Left lobe of liver (tissue), 2 donors: ENCODE data around the gene KAZALD1. TPM values are rescaled to one million over a fixed set of nuclear protein-coding genes. Genes with fewer than 3 reads are reported as not detected.
"Not testable (repeated sequence)": the region's sequence is repeated elsewhere in the genome, so short reads cannot be mapped to it uniquely, and the experiment has no call there.

ENCODE experiments used
- ATAC-seq: fragments of 200-7000 bp; cut with Tn5 transposase; one replicate; pipeline ENCODE4 v1.9.1; 2020; ENCODE audit warnings: mild to moderate bottlenecking, moderate library complexity
- DNase-seq: peaks from one replicate; pipeline ENCODE4 v3.0.0-alpha.2; 2020; ENCODE audit warnings: low spot score
- total RNA-seq: library from RNA; stranded (reverse); gene quantifications from one replicate; pipeline ENCODE4 v1.2.1, GENCODE V29; 2021
- donor health status: DM: no; HTN: no; CAD: no; lungs with moderate emphysema.
- donor health status: DM: no; HTN: yes; CAD: no.

Gene KAZALD1
- total RNA-seq, 1 donor from 2014 or later, result 0.78 TPM

DNA sequence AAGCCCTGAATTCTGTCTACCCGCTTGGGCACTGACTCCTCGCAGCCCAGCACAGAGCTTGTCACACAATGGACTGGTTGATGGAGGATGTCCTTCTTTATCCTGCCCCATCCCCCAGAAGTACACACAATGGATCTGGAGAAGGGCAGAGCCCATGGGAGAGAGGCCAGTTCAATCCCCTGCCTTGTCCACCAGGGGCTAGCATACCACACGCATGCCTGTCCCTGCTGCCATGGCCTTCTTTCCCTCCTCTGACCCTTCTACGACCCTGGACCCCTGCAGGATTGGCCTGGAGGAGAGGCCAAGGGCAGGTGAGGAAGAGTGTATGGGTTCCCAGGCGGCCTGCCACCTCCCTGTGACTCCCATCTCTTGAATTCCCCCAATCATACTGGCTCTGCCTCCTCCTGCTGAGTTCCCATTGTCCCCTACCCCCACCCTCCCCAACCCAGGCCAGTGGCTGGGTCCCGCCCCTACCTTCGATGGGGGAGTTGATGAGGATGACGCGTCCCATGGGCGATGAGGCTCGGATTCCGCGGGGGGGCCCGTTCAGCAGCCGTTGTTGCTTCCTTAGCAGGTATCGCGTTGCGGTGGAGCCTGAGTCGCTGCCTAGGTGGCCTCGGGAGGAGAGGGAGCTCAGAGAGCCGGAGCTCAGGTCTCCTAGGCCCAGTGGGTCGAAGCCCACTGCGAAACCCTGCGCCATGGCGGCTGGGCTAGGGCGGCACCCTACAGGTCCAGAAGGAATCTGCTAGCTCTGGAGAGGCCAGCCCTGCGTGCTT is 32.1 kb upstream of the KAZALD1 start:
- no peak for ATAC-seq
- no peak for DNase-seq

DNA sequence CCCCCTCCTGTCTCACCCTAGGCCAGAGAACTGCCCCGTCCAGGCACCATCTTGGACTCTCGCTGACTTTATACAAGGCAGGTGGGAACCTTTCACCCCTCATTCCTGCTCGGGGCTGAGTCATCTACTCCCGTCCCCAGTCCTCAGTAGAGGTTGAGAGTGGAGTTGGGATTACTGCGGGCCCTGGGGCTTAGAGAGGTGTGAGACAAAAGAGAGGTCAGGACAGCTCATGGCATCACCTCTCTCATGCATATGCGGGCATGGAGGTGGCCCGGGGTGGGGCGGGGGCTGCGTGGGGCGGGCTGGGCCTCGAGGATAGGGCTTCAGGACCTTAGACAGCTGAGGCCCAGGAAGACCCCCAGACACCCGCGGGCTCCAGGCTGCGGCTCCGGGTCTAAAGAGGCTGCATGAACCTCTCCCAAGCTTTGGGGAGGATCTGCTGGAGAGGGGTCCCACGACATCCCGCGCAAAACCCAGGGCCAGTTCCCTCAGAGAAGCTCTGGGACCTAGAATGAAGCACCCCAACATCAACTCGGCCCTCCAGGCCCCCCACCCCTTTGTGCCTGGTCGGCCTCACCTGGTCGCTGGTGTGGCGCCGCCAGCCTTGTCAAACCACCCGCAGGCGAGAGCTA is 31.2 kb upstream of the KAZALD1 start:
- DNase-seq (no peak), ATAC-seq (no peak)

DNA sequence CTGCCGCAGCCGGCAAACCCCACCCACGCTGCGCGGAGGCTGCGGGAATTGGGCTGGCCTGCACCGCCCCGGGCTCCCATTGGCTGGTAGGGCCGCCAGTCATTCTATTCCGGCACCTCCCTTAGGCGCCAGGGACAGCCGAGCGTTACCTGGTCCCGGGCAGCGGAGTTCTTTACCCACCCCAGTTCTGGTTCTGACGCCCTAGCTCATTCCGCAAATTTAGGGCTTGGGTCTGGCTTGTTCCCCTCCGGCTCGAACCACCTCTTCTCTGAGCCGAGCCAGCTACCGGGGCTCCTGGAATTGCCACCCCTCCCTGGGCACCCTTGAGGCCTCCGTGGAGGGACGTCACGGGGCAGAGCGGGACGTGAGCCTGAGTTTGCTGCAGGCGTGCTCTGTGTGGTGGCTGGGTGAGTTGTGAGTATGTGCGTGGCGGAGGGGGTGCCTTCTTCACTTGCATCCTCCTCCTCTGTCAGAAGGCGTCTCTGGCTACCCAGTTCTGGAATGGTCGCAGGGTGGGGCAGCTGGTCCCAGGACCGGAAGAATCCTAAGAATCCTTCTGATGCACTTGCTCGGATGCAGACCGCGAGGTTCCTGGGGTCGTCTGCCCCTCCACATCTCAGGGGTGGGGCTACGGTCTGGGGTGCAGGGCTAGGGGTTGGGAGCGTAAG is 30.5 kb upstream of the KAZALD1 start, which contains the start of the genes PDZD7 and SFXN3:
Gene PDZD7, minus strand, starts transcription at position 2 of the 668 bp plus-strand sequence. CDS start 910 bp downstream, outside the sequence.
Gene SFXN3, plus strand, starts transcription at position 107 of the 668 bp plus-strand sequence. CDS start 3,461 bp downstream, outside the sequence.
- ATAC-seq (peak; percentile 95), DNase-seq (peak; percentile 98)

DNA sequence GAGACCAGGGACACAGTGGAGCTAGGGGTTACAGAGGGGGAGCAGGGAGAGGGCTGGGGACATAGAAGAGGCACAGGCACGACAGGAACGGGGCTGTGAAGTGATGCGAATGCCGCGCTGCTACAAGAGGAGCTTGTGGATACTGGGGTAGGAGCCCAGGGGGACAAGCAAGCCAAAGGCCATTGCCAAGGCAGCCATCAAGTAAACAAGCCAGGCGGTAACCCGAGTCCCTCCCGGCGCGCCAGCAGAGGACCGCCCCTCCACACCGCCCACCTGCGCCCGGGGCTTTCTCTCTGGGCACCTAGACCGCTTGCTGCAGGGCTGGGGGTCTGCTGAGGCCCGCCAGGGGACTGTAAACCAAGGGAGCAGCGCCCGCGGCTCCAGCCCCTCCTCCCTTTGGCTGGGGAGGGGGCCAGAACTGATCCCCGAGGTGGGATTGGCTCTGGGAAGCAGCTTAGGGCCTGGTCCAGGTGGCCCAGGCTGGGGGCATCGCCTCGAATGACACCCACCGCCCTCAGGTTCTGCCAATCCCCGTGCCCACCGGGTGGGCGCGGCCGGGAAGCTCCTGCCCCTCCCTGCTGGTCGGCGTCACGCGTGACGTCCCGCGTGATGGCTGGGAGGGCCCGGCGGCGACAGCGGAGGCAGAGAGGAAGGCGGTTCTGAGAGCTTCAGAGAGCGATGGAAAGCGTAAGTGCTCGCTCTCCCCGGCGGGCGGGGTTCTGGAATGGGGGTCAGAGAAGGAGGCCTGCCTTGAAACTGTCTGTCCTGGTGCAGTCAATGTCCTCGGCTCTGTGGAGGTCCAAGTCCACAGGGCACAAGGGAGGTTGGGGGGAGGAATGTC is 29.8 kb upstream of the KAZALD1 start:
- DNase-seq, result peak; percentile 69

DNA sequence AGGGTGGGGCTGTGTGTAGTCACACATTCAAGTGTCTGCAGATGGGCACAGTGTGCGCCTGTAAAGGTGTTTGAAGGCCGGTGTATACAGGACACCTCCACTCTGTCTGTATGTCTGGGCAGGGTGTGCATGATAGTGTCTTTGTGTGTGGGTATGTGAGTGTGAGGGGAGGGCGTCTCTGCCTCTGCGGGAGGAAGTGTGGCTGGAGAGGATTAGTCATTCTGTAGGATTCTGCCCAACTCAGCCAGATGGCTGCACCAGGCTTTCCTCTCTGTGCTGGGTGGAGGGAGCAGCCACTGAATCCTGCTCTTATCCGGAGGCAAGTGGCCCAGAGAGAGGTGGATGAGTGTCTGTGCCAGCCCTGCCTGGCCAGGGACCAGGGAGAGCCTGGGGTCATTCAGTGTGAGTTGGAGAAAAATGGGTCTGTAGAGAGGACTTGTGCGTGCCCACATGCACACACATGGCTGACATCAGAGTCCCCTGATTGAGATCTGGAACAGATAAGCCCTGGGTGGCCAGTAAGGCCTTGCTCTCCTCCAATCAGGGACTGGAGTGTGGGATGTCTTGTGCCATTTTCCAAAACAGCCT is 29.1 kb upstream of the KAZALD1 start:
- DNase-seq, result no peak
- peak; percentile 6 for ATAC-seq

More for the DNA sequence above, 29.8 kb upstream of the KAZALD1 start:
- peak; percentile 33 for ATAC-seq

DNA sequence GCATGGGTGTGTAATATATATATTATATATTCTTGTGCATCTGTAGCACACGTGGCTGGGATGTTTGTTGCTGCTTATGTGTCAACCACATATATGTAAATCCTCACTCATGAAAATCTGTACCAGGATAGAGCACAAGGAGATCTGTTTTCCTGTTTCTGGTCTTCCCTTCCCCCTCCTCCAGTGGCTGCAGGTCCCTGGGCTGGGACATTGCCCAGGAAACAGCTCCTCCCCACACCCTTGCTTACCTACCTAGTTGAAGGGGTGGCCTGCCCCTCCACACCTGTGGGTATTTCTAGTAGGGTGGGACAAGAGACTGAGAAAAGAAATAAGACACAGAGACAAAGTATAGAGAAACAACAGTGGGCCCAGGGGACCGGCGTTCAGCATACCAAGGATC is 28.5 kb upstream of the KAZALD1 start:
- ATAC-seq (no peak), DNase-seq (no peak)

DNA sequence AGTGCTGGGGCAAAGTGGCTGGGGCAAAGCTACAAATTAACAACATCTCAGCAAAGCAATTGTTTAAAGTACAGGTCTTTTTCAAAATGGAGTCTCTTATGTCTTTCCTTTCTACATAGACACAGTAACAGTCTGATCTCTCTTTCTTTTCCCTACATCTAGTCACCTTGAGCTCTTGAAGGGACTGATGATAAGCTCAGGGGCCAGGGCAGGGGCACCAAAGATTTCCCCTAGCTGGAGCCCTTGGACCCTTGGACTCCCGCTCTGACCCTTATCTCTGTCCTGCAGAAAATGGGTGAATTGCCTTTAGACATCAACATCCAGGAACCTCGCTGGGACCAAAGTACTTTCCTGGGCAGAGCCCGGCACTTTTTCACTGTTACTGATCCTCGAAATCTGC is 27.4 kb upstream of the KAZALD1 start:
- ATAC-seq, DNase-seq: not testable (repeated sequence)

DNA sequence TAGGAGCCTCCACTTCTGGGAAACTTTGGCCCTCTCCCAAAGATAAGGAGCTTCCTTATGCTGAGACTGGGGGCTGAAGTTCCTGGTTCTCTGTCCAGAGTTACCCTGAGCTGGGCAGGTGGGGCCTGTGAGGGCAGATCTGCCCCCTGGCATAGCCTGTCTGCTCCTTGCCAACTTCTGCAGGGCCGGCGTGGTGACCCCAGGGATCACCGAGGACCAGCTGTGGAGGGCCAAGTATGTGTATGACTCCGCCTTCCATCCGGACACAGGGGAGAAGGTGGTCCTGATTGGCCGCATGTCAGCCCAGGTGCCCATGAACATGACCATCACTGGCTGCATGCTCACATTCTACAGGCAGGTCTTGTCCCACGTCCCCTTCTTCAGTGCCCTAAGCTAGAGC is 26.5 kb upstream of the KAZALD1 start:
- DNase-seq, result no peak
- no peak for ATAC-seq

DNA sequence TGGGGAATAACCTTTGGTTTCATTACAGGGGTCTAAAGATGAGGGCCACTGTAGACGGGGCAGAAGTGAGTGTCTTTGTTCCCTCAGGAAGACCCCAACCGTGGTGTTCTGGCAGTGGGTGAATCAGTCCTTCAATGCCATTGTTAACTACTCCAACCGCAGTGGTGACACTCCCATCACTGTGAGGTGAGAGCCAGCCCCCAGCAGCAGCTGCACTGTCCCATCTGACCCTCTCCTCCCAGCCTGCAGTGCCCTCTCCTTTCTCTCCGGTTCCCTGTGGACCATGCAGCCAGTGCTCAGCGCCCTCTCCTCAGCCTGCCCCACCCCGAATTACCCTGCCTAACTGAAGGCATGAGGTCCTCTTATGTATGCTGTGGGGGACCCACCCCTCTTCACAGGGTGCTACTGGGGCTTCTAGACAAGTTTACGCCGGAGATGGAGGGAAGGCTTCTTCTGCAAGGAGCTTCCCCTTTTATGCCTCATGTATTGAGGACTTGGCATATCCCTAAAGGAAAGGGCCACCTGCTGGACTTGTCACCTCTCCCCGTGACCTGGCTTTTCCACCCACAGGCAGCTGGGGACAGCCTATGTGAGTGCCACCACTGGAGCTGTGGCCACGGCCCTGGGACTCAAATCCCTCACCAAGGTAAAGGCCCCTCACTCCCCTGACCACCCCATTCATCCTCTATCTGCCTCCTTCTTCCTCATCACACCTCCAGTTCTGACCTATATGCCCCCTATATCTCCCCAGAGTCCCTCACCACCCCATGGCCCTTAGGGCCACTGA is 25.7 kb upstream of the KAZALD1 start:
- no peak for DNase-seq

DNA sequence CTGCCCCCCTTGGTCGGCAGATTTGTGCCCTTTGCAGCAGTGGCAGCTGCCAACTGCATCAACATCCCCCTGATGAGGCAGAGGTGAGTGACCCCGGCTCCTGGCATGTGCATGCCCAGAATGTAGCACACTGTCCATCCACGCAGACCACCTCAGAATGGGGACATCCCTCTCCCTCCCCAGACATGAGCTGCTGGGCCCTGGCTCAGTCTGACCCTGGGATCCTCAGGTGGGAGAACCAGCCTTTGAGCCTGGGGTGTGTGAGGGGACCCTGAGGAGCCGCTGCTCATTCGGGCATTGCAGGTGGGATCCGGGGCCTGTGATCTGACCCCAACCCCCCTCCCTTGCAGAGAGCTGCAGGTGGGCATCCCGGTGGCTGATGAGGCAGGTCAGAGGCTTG is 25.1 kb upstream of the KAZALD1 start:
- ATAC-seq (no peak), DNase-seq (no peak)

More for the DNA sequence above, 25.7 kb upstream of the KAZALD1 start:
- ATAC-seq, result no peak

DNA sequence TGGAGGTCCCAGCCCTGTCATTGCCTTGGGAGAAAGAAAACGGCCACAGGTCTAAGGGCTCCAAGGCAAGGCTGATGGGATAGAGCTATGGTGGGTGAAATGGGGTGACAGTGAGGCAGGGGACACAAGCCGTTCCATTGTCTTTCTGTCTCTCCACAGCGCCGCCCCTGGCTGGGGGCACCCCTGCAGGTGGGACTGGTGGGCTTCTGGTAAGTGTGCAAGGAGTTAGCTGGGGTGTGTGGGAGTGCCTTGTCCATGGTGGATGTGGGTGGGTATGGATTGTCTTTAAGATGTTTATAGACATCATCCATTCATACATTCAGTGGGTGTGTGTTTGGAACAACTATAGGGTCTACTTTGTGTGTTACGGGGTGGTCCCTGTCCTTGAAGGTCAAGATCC is 23.3 kb upstream of the KAZALD1 start:
- DNase-seq, result no peak
- ATAC-seq, result no peak

DNA sequence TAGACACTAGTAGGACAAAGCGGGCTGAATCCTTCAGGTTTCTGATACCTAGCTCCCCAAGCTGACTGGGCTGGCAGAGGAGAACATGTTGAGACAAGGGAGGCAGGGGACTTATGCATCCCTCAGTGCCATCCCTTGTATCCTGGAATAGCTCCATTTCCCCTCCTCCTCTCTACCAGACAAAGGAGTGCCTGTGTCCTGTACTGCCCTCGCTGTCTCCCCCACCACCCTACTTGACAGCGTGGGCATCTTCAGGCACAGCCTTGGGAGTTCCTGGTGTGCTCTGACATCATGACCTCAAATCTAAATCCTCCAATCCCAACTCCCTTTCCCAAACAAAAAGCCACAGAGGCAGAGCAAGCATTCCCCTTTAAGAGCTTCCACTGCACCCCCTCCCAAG is 21.7 kb upstream of the KAZALD1 start:
- DNase-seq (no peak), ATAC-seq (no peak)

DNA sequence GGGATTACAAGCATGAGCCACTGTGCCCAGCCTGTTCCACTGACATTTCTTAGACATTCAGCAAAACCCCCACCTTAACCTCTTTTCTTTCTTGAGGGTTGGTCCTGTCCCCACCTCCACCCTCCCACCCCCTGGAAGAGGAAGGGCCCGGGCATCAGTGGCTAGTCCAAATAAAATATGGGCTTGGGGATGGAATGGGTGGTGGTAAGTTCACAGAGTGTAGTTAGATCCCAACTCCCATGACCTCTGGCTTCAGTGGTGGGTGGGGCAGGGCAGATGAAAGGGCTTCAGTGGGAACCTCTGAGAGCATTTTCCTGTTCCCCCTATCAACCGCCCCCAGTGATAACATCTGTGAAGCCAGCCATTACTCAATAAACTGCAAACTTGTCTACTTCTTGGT is 20.9 kb upstream of the KAZALD1 start:
- DNase-seq (no peak), ATAC-seq (no peak)

DNA sequence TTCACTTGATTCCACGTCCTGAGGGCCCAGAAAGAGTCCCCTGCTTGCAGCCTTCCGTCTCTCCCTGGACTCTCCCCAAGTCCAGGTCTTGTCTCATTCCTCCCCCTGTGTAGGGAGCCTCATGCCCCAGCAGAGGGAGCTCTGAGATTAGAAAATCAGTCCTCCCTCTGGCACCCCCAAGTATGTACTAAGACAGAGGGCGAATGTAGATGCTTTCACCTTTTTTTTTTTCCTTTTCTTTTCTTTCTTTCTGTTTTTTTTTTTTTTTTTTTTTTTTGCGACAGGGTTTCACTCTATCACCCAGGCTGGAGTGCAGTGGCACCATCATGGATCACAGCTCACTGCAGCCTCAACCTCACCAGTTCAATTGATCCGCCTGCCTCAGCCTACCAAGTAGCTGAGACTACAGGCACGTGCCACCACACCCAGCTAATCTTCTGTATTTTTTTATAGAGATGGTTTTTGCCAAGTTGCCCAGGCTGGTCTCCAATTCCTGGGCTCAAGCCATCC is 20.5 kb upstream of the KAZALD1 start:
- peak; percentile 72 for ATAC-seq
- peak; percentile 80 for DNase-seq

DNA sequence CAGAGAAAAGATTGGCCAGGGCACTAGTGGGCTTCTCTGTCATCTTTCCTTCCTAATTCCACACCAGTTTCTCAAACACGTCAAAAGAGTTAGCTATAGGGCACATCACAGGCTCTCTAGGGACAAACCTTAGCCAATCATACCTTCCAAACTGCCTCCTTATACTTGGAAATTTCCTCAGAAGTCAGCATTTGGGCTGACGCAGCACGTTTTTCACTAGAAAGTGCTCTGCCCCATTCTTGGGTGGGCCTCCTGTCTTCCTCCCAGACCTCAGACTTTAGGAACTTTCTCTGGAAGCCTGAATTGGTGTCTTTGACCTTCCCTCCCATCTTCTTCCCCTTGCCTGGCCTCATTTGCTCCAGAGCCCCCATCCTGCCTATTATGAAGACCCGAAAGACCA is 19.7 kb upstream of the KAZALD1 start:
- ATAC-seq (no peak), DNase-seq (no peak)

DNA sequence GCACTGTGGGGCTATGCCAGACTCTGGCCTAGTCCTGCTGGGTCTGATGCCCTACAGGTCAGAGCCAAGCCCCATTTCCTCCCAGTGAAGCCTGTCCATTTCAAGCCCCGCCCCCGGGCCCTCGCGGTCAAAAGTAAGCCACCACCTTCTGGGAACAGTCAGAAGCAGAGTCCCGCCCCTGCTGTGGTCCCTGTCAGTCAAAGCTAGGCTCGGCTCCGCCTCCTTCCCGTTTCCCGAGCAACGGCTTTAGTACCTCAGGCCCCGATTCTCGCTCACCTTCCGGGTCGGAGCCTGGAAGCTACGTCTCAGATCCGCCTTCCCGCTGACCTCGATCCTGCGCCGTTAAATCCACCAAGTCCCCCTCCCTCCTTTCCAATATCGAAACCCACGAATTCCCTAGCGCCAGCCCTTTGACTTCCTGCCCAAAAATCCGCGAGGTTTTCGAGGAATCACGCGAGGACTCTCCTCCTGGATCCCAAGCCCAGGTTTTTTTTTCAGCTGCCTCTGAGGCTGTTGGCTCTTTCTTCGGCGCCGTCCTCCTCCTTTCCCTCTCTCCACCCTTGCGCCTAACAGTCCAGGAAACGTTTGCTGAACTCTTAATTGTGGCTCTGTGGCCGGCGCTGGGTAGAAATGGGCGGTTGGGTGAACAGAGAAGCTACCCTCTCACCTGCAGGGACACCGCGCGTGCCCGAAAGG is 19.0 kb upstream of the KAZALD1 start:
- DNase-seq (peak; percentile 98), ATAC-seq (peak; percentile 95)

DNA sequence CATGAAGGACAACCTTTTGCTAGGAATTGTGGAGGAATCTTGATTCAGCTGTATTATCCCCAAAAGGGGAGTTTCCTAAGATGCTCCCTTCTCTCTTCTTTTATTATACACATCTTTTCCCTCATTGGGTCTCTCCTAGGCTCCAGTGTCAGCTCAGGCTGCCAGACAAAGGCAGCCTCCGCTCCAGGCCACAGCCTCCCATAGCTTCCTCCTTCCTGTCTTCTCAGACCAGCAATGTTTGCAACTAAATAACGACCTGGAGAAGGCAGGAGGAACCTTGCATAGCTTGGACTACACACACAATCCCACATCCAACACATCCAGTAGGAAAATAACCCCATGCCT is 18.5 kb upstream of the KAZALD1 start:
- ATAC-seq (no peak), DNase-seq (no peak)

DNA sequence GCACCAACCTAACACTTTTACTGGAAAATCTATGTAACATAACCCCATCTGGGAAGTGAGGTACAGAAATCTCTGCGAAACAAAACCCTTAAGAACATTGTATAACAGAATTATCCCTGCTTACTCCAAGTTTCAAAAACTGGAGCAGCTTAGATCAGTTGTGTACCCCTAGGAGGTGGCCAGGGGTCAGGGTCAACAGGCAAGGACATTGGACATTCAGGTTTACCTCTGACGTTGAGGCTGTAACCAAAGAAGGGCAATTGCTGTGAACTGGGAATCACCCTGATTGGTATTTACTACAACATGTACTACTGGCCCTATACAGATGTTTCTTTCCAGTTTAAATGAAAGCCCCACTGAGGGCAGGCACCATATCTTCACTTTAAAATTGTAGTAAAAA is 17.7 kb upstream of the KAZALD1 start:
- DNase-seq (no peak), ATAC-seq (no peak)
